A673 (cell line): Measurements from ENCODE around the gene PAAF1. TPM values are rescaled to one million over a fixed set of nuclear protein-coding genes. Genes with fewer than 3 reads are reported as not detected.

Experiments used
- BruUV-seq: library from RNA; stranded (reverse); fragments of 400-500 nt; replicated peaks from 2 replicates; lab custom pipeline; 2021; lab: Mats Ljungman, UMichigan
- CTCF ChIA-PET: fragments of 300-600 bp; sonication (Branson Sonifier 250); formaldehyde crosslinking; loops from one replicate; lab custom pipeline; 2022; ENCODE audit warnings: antibody characterized with exemption; lab: Charles Lee
- POLR2A ChIA-PET: fragments of 300-600 bp; sonication (Branson Sonifier 250); formaldehyde crosslinking; loops from one replicate; lab custom pipeline; 2022; ENCODE audit warnings: antibody characterized with exemption; ENCODE audit not compliant: low non-redundant PET; lab: Charles Lee
- DNase-seq: peaks from one replicate; pipeline ENCODE4 v3.0.0-alpha.2; 2015; ENCODE audit warnings: low spot score
- H3K27ac ChIP-seq: fragments of 200-600 bp; sonication (generic); 2 replicates; pipeline ENCODE4 v1.5.1; 2016; ENCODE audit warnings: mixed run types, low read depth, mild to moderate bottlenecking, mixed read lengths, antibody characterized with exemption, low read length; ENCODE audit not compliant: poor library complexity, severe bottlenecking
- H3K27me3 ChIP-seq: fragments of 200-600 bp; sonication (generic); replicated peaks from 2 replicates; pipeline ENCODE4 v1.6.1; 2017; ENCODE audit warnings: mixed run types, low read depth, mild to moderate bottlenecking, mixed read lengths, antibody characterized with exemption, low read length; ENCODE audit not compliant: insufficient read depth, poor library complexity
- H3K36me3 ChIP-seq: fragments of 200-600 bp; sonication (generic); 2 replicates; pipeline ENCODE4 v1.6.1; 2016; ENCODE audit warnings: mixed run types, mild to moderate bottlenecking, mixed read lengths, antibody characterized with exemption, low read length; ENCODE audit not compliant: insufficient read depth, poor library complexity, severe bottlenecking
- H3K4me1 ChIP-seq: fragments of 200-600 bp; sonication (generic); 2 replicates; pipeline ENCODE4 v1.6.1; 2017; ENCODE audit warnings: mixed run types, mild to moderate bottlenecking, mixed read lengths, antibody characterized with exemption, low read length; ENCODE audit not compliant: insufficient read depth, poor library complexity, severe bottlenecking
- H3K4me3 ChIP-seq: fragments of 200-600 bp; sonication (generic); 2 replicates; pipeline ENCODE4 v1.5.1; 2016; ENCODE audit warnings: low read depth, mixed run types, mild to moderate bottlenecking, mixed read lengths, low read length; ENCODE audit not compliant: poor library complexity, severe bottlenecking
- H3K9me3 ChIP-seq: fragments of 200-600 bp; sonication (generic); 2 replicates; pipeline ENCODE4 v1.6.1; 2016; ENCODE audit warnings: mixed run types, low read depth, mild to moderate bottlenecking, mixed read lengths, antibody characterized with exemption, low read length; ENCODE audit not compliant: poor library complexity, severe bottlenecking
- EZH2 ChIP-seq: fragments of 200-600 bp; sonication (generic); IDR thresholded peaks from 2 replicates; pipeline ENCODE4 v1.6.1; 2017; ENCODE audit warnings: borderline replicate concordance, low read depth, mild to moderate bottlenecking, mixed read lengths, antibody characterized with exemption, low read length; ENCODE audit not compliant: poor library complexity, severe bottlenecking
- intact Hi-C: fragments of 100-400 bp; cut with micrococcal nuclease; formaldehyde crosslinking; loops from one replicate; pipeline ENCODE4 v1.10.0; 2022; ENCODE audit not compliant: unreplicated experiment
- total RNA-seq: library from RNA; stranded (reverse); gene quantifications from 2 replicates; pipeline ENCODE4 v1.2.3, GENCODE V29; 2021
- TF ChIP-seq, protein P1 (sequence below): fragments of 300-800, 200-600 bp; sonication (generic); conservative IDR thresholded peaks from 2 replicates; pipeline ENCODE4 v1.5.1; 2017; ENCODE audit warnings: low read depth, mild to moderate bottlenecking, antibody characterized with exemption, low read length, moderate library complexity, mixed read lengths

PAAF1 gene
- total RNA-seq, 1 experiment from 2014 or later: 20.3 TPM

DNA sequence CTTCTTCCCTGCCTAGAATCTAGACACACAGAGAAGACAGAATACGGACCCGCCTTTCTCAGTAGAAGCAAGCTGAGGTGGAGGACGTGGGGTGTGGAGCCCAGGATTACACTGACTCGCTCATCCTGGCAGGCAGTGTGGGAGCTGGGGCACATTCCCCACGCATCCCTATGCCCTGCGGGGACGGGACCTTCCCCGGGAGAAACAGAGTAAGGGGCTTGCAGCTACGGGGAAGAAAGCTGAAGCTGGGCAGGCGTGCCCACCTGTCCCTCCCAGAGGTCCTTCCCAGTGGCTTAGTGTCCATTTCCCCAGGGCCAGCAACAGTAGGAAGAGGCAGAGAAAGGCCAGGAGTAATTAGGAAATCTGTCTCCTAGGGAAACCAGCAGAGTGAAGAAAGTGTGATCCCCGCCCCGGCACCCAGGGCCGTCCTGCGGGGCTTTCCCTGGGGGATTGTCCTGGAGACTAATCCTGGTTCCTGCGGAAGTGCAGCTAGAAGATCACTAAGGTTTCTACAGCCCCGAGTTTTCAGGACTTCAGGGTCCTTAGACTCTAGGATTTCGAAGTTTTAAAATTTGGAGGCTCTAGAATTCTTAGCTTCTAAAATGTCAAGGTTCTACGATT is 81.8 kb downstream of the PAAF1 start:
- Histone ChIP-seq H3K4me3 (no peak overlapping the region), H3K36me3 (no peaks in the 10 kb centered on the region), H3K27me3 (no peaks in the 10 kb centered on the region), H3K4me1 (no peaks in the 10 kb centered on the region), H3K27ac (no peak overlapping the region), H3K9me3 (no peaks in the 10 kb centered on the region)
- intact Hi-C loops: no loop called here
- ChIA-PET CTCF (no interaction called here), POLR2A (no interaction called here)
- DNase-seq: no peak
- TF ChIP-seq EZH2: no peak
- no TSS peak for BruUV-seq

DNA sequence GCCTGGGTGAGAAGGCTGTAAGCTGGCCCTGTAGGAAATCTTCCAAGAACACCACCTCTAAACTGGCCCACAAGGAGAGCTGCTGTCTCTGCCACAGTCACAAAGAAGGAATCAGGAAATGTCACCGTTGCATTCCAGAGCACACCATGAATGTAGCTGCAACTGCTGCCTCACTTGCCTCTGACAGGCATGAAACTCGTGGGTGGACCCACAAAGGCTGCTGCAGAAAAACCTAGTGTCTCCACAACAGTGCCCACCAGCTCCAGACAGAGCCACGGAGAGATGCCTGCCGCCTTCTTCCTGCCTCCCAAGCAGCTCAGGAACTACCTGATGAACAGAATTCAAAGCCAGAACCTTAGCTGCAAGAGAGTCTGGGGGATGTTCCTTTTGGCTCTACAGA is 84.5 kb downstream of the PAAF1 start:
- peaks cover 8% of the 10 kb centered on the region for H3K4me1 ChIP-seq
- no peak for DNase-seq
- BruUV-seq: no TSS peak
- no peaks in the 10 kb centered on the region for H3K27me3 ChIP-seq
- no peaks in the 10 kb centered on the region for H3K36me3 ChIP-seq
- no peaks in the 10 kb centered on the region for H3K9me3 ChIP-seq
- ChIA-PET CTCF (no interaction called here), POLR2A (no interaction called here)
- intact Hi-C loops: loop anchor here (5.0 to 10.0 kb wide), 3 partner anchors 286 to 491 kb away; no protein-coding TSS in a partner anchor
- no peak overlapping the region for H3K27ac ChIP-seq
- TF ChIP-seq EZH2: no peak
- TF ChIP-seq, protein P1, sequence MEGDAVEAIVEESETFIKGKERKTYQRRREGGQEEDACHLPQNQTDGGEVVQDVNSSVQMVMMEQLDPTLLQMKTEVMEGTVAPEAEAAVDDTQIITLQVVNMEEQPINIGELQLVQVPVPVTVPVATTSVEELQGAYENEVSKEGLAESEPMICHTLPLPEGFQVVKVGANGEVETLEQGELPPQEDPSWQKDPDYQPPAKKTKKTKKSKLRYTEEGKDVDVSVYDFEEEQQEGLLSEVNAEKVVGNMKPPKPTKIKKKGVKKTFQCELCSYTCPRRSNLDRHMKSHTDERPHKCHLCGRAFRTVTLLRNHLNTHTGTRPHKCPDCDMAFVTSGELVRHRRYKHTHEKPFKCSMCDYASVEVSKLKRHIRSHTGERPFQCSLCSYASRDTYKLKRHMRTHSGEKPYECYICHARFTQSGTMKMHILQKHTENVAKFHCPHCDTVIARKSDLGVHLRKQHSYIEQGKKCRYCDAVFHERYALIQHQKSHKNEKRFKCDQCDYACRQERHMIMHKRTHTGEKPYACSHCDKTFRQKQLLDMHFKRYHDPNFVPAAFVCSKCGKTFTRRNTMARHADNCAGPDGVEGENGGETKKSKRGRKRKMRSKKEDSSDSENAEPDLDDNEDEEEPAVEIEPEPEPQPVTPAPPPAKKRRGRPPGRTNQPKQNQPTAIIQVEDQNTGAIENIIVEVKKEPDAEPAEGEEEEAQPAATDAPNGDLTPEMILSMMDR: no peak
- H3K4me3 ChIP-seq: no peak overlapping the region

DNA sequence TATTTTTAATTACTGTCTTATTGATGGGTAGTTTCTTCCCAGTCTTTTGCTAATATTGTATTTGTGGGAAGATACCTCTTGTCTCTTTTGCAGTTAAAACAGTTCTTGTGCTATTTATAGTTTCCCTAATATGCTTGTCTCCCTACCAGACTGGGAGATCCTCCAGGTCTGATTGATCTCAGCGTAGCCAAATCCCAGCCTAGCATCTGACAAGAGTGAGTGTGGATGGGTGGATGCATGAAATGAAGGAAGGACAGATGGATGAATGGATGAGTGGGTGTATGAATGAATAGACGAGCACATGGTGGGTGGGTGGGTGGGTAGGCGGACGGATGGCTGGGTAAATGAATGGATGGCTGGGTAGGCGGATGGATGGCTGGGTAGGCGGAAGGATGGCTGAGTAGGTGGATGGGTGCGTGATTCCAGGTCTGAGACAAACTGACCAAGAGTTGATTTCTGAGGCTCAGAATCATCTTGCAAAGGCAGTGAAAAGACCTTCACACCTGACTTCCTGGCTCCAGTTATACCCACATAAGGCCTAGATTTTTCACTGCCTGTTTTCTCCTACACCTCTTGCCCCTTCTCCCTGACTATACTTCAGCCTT is 85.4 kb downstream of the PAAF1 start:
- TF ChIP-seq, protein P1: no peak
- TF ChIP-seq EZH2: no peak
- CTCF ChIA-PET: no interaction called here
- POLR2A ChIA-PET: no interaction called here
- no peak overlapping the region for H3K4me3 ChIP-seq
- no peaks in the 10 kb centered on the region for H3K27me3 ChIP-seq
- no peak for DNase-seq
- no peaks in the 10 kb centered on the region for H3K36me3 ChIP-seq
- no peak overlapping the region for H3K27ac ChIP-seq
- BruUV-seq: no TSS peak
- H3K4me1 ChIP-seq: peaks cover 8% of the 10 kb centered on the region
- no peaks in the 10 kb centered on the region for H3K9me3 ChIP-seq
- intact Hi-C loops: loop anchor here (5.0 to 10.0 kb wide), 3 partner anchors 285 to 490 kb away; no protein-coding TSS in a partner anchor
